OCI-LY7 (cell line): ENCODE results near the gene MAL. TPM values are rescaled to one million over a fixed set of nuclear protein-coding genes. Genes with fewer than 3 reads are reported as not detected.

ENCODE experiments used
- BruUV-seq: library from RNA; stranded (reverse); fragments of 400-500 nt; replicated peaks from 2 replicates; lab custom pipeline; 2021; lab: Mats Ljungman, UMichigan
- CTCF ChIA-PET: fragments of 300-600 bp; sonication (Branson Sonifier 250); formaldehyde crosslinking; loops from one replicate; lab custom pipeline; 2022; ENCODE audit warnings: antibody characterized with exemption; ENCODE audit not compliant: unreplicated experiment; lab: Charles Lee
- POLR2A ChIA-PET: fragments of 300-600 bp; sonication (Branson Sonifier 250); formaldehyde crosslinking; loops from one replicate; lab custom pipeline; 2022; ENCODE audit warnings: antibody characterized with exemption; lab: Charles Lee
- DNase-seq: peaks from one replicate; pipeline ENCODE4 v3.0.0-alpha.2; 2015; ENCODE audit warnings: low spot score
- H2AFZ ChIP-seq: fragments of 200-600 bp; sonication (generic), shearing (Covaris generic); 2 replicates; pipeline ENCODE4 v1.6.1; 2014; ENCODE audit warnings: mild to moderate bottlenecking, antibody characterized with exemption, low read length, moderate library complexity
- H3K27ac ChIP-seq: fragments of 200-600 bp; sonication (generic); 2 replicates; pipeline ENCODE4 v1.5.1; 2014; ENCODE audit warnings: mixed run types, low read depth, mild to moderate bottlenecking, moderate library complexity, low read length, inconsistent platforms; ENCODE audit not compliant: poor library complexity, severe bottlenecking
- H3K36me3 ChIP-seq: fragments of 200-600 bp; sonication (generic); 2 replicates; pipeline ENCODE4 v1.6.1; 2014; ENCODE audit warnings: mild to moderate bottlenecking, antibody characterized with exemption, low read length, moderate library complexity, mixed read lengths; ENCODE audit not compliant: insufficient read depth
- H3K4me1 ChIP-seq: fragments of 200-600 bp; sonication (generic); 2 replicates; pipeline ENCODE4 v1.5.1; 2014; ENCODE audit warnings: mild to moderate bottlenecking, low read length; ENCODE audit not compliant: insufficient read depth, poor library complexity, severe bottlenecking
- H3K4me2 ChIP-seq: fragments of 200-600 bp; sonication (generic); 2 replicates; pipeline ENCODE4 v1.6.1; 2014; ENCODE audit warnings: mild to moderate bottlenecking, low read length
- H3K4me3 ChIP-seq: fragments of 200-600 bp; sonication (generic); 2 replicates; pipeline ENCODE4 v1.5.1; 2014; ENCODE audit warnings: mild to moderate bottlenecking, low read depth, low read length; ENCODE audit not compliant: poor library complexity, severe bottlenecking
- H3K79me2 ChIP-seq: fragments of 200-600 bp; sonication (generic); 2 replicates; pipeline ENCODE4 v1.6.1; 2016; ENCODE audit warnings: low read depth, mild to moderate bottlenecking, low read length, moderate library complexity, mixed read lengths; ENCODE audit not compliant: insufficient read depth
- H3K9me2 ChIP-seq: fragments of 200-600 bp; sonication (generic); 2 replicates; pipeline ENCODE4 v1.6.1; 2016; ENCODE audit warnings: mild to moderate bottlenecking, low read length, mixed read lengths; ENCODE audit not compliant: insufficient read depth
- H3K9me3 ChIP-seq: fragments of 200-600 bp; sonication (generic); 2 replicates; pipeline ENCODE4 v1.6.1; 2014; ENCODE audit warnings: mild to moderate bottlenecking, mixed run types, low read length, mixed read lengths
- H4K20me1 ChIP-seq: fragments of 200-600 bp; sonication (generic); 2 replicates; pipeline ENCODE4 v1.6.1; 2014; ENCODE audit warnings: mild to moderate bottlenecking, antibody characterized with exemption, low read length, moderate library complexity, mixed read lengths; ENCODE audit not compliant: insufficient read depth
- CTCF ChIP-seq: fragments of 200-600 bp; sonication (generic); conservative IDR thresholded peaks from 2 replicates; pipeline ENCODE4 v1.5.1; 2014; ENCODE audit warnings: mild to moderate bottlenecking, antibody characterized with exemption, low read length, moderate library complexity, mixed read lengths
- EZH2phosphoT487 ChIP-seq: fragments of 200-600 bp; sonication (generic); IDR thresholded peaks from 2 replicates; pipeline ENCODE4 v1.6.1; 2018; ENCODE audit warnings: low read depth, borderline replicate concordance, mild to moderate bottlenecking, mixed run types, antibody characterized with exemption, low read length, moderate library complexity, mixed read lengths
- intact Hi-C: fragments of 100-400 bp; cut with micrococcal nuclease; formaldehyde crosslinking; loops from one replicate; pipeline ENCODE4 v1.10.0; 2022; ENCODE audit not compliant: unreplicated experiment
- total RNA-seq, 2 experiments: library from RNA; depleted of rRNA in 1 of 2; stranded (reverse); fragments of >200 nt in 1 of 2; shearing (Covaris generic) in 1 of 2; gene quantifications; 2 replicates each; pipeline ENCODE4 v1.2.3, GENCODE V29; 2014 to 2022

MAL gene
- total RNA-seq, 2 experiments from 2014 or later, result not detected

- Histone ChIP-seq H3K9me2 (no peaks in the 10 kb centered on the region), H3K27ac (no peak overlapping the region), H3K36me3 (no peaks in the 10 kb centered on the region), H3K4me2 (no peak overlapping the region), H4K20me1 (no peaks in the 10 kb centered on the region), H2AFZ (no peak overlapping the region), H3K9me3 (no peaks in the 10 kb centered on the region), H3K79me2 (no peaks in the 10 kb centered on the region), H3K4me3 (no peak overlapping the region), H3K4me1 (no peaks in the 10 kb centered on the region)
- POLR2A ChIA-PET, result no interaction called here
- no peak for DNase-seq
- CTCF ChIA-PET, result no interaction called here
- BruUV-seq, result no TSS peak
- TF ChIP-seq EZH2phosphoT487 (no peak), CTCF (no peak)
- intact Hi-C loops, result no loop called here
Observed at GRCh38 chr2:95048825-95049682, 23.5 kb downstream of the MAL start.

GRCh38 chr2:95049683-95049955, 24.1 kb downstream of the MAL start:
- Histone ChIP-seq H3K27ac (no peak overlapping the region), H3K4me1 (no peaks in the 10 kb centered on the region), H3K4me3 (no peak overlapping the region), H3K9me3 (no peaks in the 10 kb centered on the region), H2AFZ (no peak overlapping the region), H3K4me2 (no peak overlapping the region), H4K20me1 (no peaks in the 10 kb centered on the region), H3K36me3 (no peaks in the 10 kb centered on the region), H3K79me2 (no peaks in the 10 kb centered on the region), H3K9me2 (no peaks in the 10 kb centered on the region)
- intact Hi-C loops, result no loop called here
- TF ChIP-seq CTCF (no peak), EZH2phosphoT487 (no peak)
- DNase-seq, result no peak
- BruUV-seq, result no TSS peak
- CTCF ChIA-PET, result no interaction called here
- POLR2A ChIA-PET, result no interaction called here

- Histone ChIP-seq H3K79me2 (no peaks in the 10 kb centered on the region), H3K4me1 (no peaks in the 10 kb centered on the region), H3K4me3 (no peak overlapping the region), H3K9me3 (no peaks in the 10 kb centered on the region), H2AFZ (no peak overlapping the region), H4K20me1 (no peaks in the 10 kb centered on the region), H3K27ac (no peak overlapping the region), H3K36me3 (no peaks in the 10 kb centered on the region), H3K4me2 (no peak overlapping the region), H3K9me2 (no peaks in the 10 kb centered on the region)
- intact Hi-C loops, result no loop called here
- no TSS peak for BruUV-seq
- ChIA-PET POLR2A (no interaction called here), CTCF (no interaction called here)
- DNase-seq, result no peak
- TF ChIP-seq CTCF, result no peak
- no peak for TF ChIP-seq EZH2phosphoT487
Observed at GRCh38 chr2:95049961-95050360, 24.5 kb downstream of the MAL start.
